GM18508 (cell line): ENCODE measurements around the gene RER1.
A peak's percentile ranks its signal among the peaks of the same experiment; 100 is the strongest.

Source experiments
- ATAC-seq: cut with Tn5 transposase; IDR thresholded peaks from one replicate; pipeline ENCODE4 v1.9.1; 2021; ENCODE audit warnings: moderate number of reproducible peaks; ENCODE audit not compliant: insufficient read depth, unreplicated experiment

The RER1 gene

GRCh38 chr1:2391041-2391930 lies at the start of gene RER1, which contains the start of gene MORN1:
Gene RER1 (plus strand): TSS chr1:2391841. CDS start chr1:2395791, 3,950 bp downstream.
Gene MORN1 (minus strand): TSS chr1:2391554. CDS start chr1:2391533, 21 bp downstream.
- ATAC-seq = peak; percentile 72

- ATAC-seq = no peak
Measured at GRCh38 chr1:2342384-2343022, 49.1 kb upstream of the RER1 start.

- no peak for ATAC-seq
Measured at GRCh38 chr1:2343023-2343935, 48.4 kb upstream of the RER1 start.

- ATAC-seq = no peak
Measured at GRCh38 chr1:2344121-2344681, 47.4 kb upstream of the RER1 start.

GRCh38 chr1:2344744-2345296 lies 46.8 kb upstream of the RER1 start:
- no peak for ATAC-seq

- no peak for ATAC-seq
Measured at GRCh38 chr1:2345297-2346075, 46.2 kb upstream of the RER1 start.

GRCh38 chr1:2346691-2347408 lies 44.8 kb upstream of the RER1 start:
- no peak for ATAC-seq

GRCh38 chr1:2347409-2347785 lies 44.2 kb upstream of the RER1 start:
- ATAC-seq = no peak

- ATAC-seq = no peak
Measured at GRCh38 chr1:2347896-2348295, 43.7 kb upstream of the RER1 start.

GRCh38 chr1:2348346-2349325 lies 43.0 kb upstream of the RER1 start:
- ATAC-seq = no peak

GRCh38 chr1:2349806-2350205 lies 41.8 kb upstream of the RER1 start:
- ATAC-seq = no peak

- no peak for ATAC-seq
Measured at GRCh38 chr1:2350501-2350900, 41.1 kb upstream of the RER1 start.

GRCh38 chr1:2350911-2351655 lies 40.6 kb upstream of the RER1 start:
- no peak for ATAC-seq

- ATAC-seq = no peak
Measured at GRCh38 chr1:2351723-2352122, 39.9 kb upstream of the RER1 start.

- ATAC-seq = no peak
Measured at GRCh38 chr1:2352341-2352896, 39.2 kb upstream of the RER1 start.

GRCh38 chr1:2352897-2353550 lies 38.6 kb upstream of the RER1 start:
- ATAC-seq = no peak
